HCT116 (cell line): ENCODE results near the gene RANBP1. TPM values are rescaled to one million over a fixed set of nuclear protein-coding genes. Genes with fewer than 3 reads are reported as not detected.

ENCODE experiments used
- ATAC-seq: fragments of 200-7000 bp; cut with Tn5 transposase; 2 replicates; pipeline ENCODE4 v1.9.1; 2020; ENCODE audit warnings: mild to moderate bottlenecking, moderate library complexity
- BruUV-seq: library from RNA; stranded (reverse); fragments of 400-500 nt; replicated peaks from 2 replicates; lab custom pipeline; 2021; lab: Mats Ljungman, UMichigan
- CTCF ChIA-PET: fragments of 300-600 bp; sonication (Branson Sonifier 250); formaldehyde crosslinking; loops from one replicate; lab custom pipeline; 2021; ENCODE audit warnings: antibody characterized with exemption; lab: Charles Lee
- POLR2A ChIA-PET: fragments of 300-600, 350-600 bp; sonication (Branson Sonifier 250); formaldehyde crosslinking; loops from one replicate; lab custom pipeline; 2021; ENCODE audit warnings: antibody characterized with exemption; lab: Charles Lee
- RAD21 ChIA-PET, 2 experiments: fragments of 300-600 bp; sonication (Branson Sonifier 250); formaldehyde crosslinking; loops; one replicate each; lab custom pipeline; 2023; ENCODE audit warnings: low total read pairs in 2 of 2; ENCODE audit not compliant: uncharacterized antibody in 2 of 2, unreplicated experiment in 2 of 2, low non-redundant PET in 1 of 2; lab: Charles Lee
- DNase-seq: peaks from one replicate; pipeline ENCODE4 v3.0.0-alpha.2; 2010; ENCODE audit warnings: low read depth, low spot score
- H2AFZ ChIP-seq: fragments of 200-600 bp; shearing (Covaris generic), sonication (generic); 2 replicates; pipeline ENCODE4 v1.6.1; 2017; ENCODE audit warnings: low read depth, mixed run types, mixed read lengths, antibody characterized with exemption, low read length; ENCODE audit not compliant: poor library complexity, severe bottlenecking
- H3K27ac ChIP-seq: 2 replicates; pipeline ENCODE4 v1.5.1; 2012; ENCODE audit warnings: low read depth, low read length
- H3K27me3 ChIP-seq: fragments of 200-600 bp; sonication (generic); 2 replicates; pipeline ENCODE4 v1.6.1; 2016; ENCODE audit warnings: mixed run types, low read length, mixed read lengths; ENCODE audit not compliant: insufficient read depth
- H3K36me3 ChIP-seq, 2 experiments: fragments of 200-500 bp in 1 of 2; fragments of 200-600 bp in 1 of 2; sonication (Bioruptor generic) in 1 of 2; sonication (generic) in 1 of 2; 2 replicates each; pipeline versions ENCODE4 v1.5.1 to v1.6.1; 2014 to 2016; ENCODE audit warnings: low read length in 2 of 2, inconsistent platforms in 1 of 2, mixed read lengths in 1 of 2, mixed run types in 1 of 2; ENCODE audit not compliant: insufficient read depth in 2 of 2, control insufficient read depth in 1 of 2
- H3K4me1 ChIP-seq, 2 experiments: fragments of 200-600 bp in 1 of 2; sonication (generic) in 1 of 2; 2 replicates each; pipeline versions ENCODE4 v1.5.1 to v1.6.1; 2012 to 2017; ENCODE audit warnings: low read length in 2 of 2, inconsistent platforms in 1 of 2, mild to moderate bottlenecking in 1 of 2, mixed read lengths in 1 of 2, mixed run types in 1 of 2, moderate library complexity in 1 of 2; ENCODE audit not compliant: insufficient read depth in 2 of 2, control insufficient read depth in 1 of 2
- H3K4me2 ChIP-seq: fragments of 200-600 bp; sonication (generic); 2 replicates; pipeline ENCODE4 v1.6.1; 2017; ENCODE audit warnings: mixed run types, low read length, mixed read lengths
- H3K4me3 ChIP-seq, 2 experiments: fragments of 200-600 bp in 1 of 2; sonication (generic) in 1 of 2; replicated peaks in 1 of 2; 2 replicates each; pipeline ENCODE4 v1.5.1; 2011 to 2016; ENCODE audit warnings: low read length in 2 of 2, control low read depth in 1 of 2, low read depth in 1 of 2, mild to moderate bottlenecking in 1 of 2, mixed read lengths in 1 of 2, mixed run types in 1 of 2
- H3K79me2 ChIP-seq: fragments of 200-600 bp; sonication (generic); 2 replicates; pipeline ENCODE4 v1.6.1; 2017; ENCODE audit warnings: mild to moderate bottlenecking, mixed run types, low read length, moderate library complexity, mixed read lengths; ENCODE audit not compliant: insufficient read depth
- H3K9ac ChIP-seq: fragments of 200-600 bp; sonication (generic); 2 replicates; pipeline ENCODE4 v1.6.1; 2016; ENCODE audit warnings: low read length, mixed read lengths
- H3K9me2 ChIP-seq: fragments of 200-600 bp; sonication (generic), shearing (Covaris generic); 2 replicates; pipeline ENCODE4 v1.6.1; 2017; ENCODE audit warnings: mixed run types, mild to moderate bottlenecking, moderate library complexity; ENCODE audit not compliant: insufficient read depth
- H3K9me3 ChIP-seq, 2 experiments: fragments of 200-500 bp in 1 of 2; fragments of 200-600 bp in 1 of 2; sonication (Bioruptor generic) in 1 of 2; sonication (generic) in 1 of 2; 2 replicates each; pipeline ENCODE4 v1.6.1; 2014 to 2017; ENCODE audit warnings: low read length in 2 of 2, mixed read lengths in 2 of 2, inconsistent platforms in 1 of 2, low read depth in 1 of 2, mild to moderate bottlenecking in 1 of 2, mixed run types in 1 of 2, moderate library complexity in 1 of 2; ENCODE audit not compliant: control insufficient read depth in 1 of 2, insufficient read depth in 1 of 2
- H4K20me1 ChIP-seq: fragments of 200-600 bp; sonication (generic), shearing (Covaris generic); 2 replicates; pipeline ENCODE4 v1.6.1; 2017; ENCODE audit warnings: mixed run types, mild to moderate bottlenecking, moderate library complexity; ENCODE audit not compliant: insufficient read depth
- CEBPB ChIP-seq: IDR thresholded peaks from 2 replicates; pipeline ENCODE4 v1.6.1; 2012; ENCODE audit warnings: low read depth
- CTCF ChIP-seq, 3 experiments: fragments of 200-600 bp in 1 of 3; sonication (generic) in 1 of 3; IDR thresholded peaks in 2 of 3; conservative IDR thresholded peaks in 1 of 3; 2 replicates each; pipeline ENCODE4 v1.5.1; 2012 to 2017; ENCODE audit warnings: low read depth in 2 of 3, low read length in 2 of 3, antibody characterized with exemption in 1 of 3, borderline replicate concordance in 1 of 3, control low read depth in 1 of 3, mild to moderate bottlenecking in 1 of 3, mixed read lengths in 1 of 3, mixed run types in 1 of 3, moderate library complexity in 1 of 3; ENCODE audit not compliant: insufficient read depth in 1 of 3
- EGR1 ChIP-seq: IDR thresholded peaks from 2 replicates; pipeline ENCODE4 v1.6.1; 2012; ENCODE audit warnings: low read depth
- EZH2phosphoT487 ChIP-seq: fragments of 200-600 bp; IDR thresholded peaks from 2 replicates; pipeline ENCODE4 v1.6.1; 2018; ENCODE audit warnings: antibody characterized with exemption, borderline replicate concordance
- FOSL1 ChIP-seq: IDR thresholded peaks from 2 replicates; pipeline ENCODE4 v1.6.1; 2012; ENCODE audit warnings: low read depth
- JUND ChIP-seq: IDR thresholded peaks from 2 replicates; pipeline ENCODE4 v1.6.1; 2012
- MAX ChIP-seq: IDR thresholded peaks from 2 replicates; pipeline ENCODE4 v1.6.1; 2012
- POLR2A ChIP-seq: IDR thresholded peaks from 2 replicates; pipeline ENCODE4 v1.7.0; 2011; ENCODE audit warnings: borderline replicate concordance; ENCODE audit not compliant: insufficient read depth, insufficient read length; ENCODE audit errors: extremely low read depth
- POLR2AphosphoS5 ChIP-seq: IDR thresholded peaks from 2 replicates; pipeline ENCODE4 v1.6.1; 2011; ENCODE audit warnings: mild to moderate bottlenecking, low read depth, low read length, moderate library complexity
- REST ChIP-seq: IDR thresholded peaks from 2 replicates; pipeline ENCODE4 v1.6.1; 2012; ENCODE audit warnings: low read depth
- SIN3A ChIP-seq: IDR thresholded peaks from 2 replicates; pipeline ENCODE4 v1.6.1; 2012; ENCODE audit warnings: low read depth
- SP1 ChIP-seq: IDR thresholded peaks from 2 replicates; pipeline ENCODE4 v1.6.1; 2012; ENCODE audit warnings: low read depth
- SRF ChIP-seq: IDR thresholded peaks from 2 replicates; pipeline ENCODE4 v1.6.1; 2012; ENCODE audit warnings: low read depth
- TCF7L2 ChIP-seq: IDR thresholded peaks from 2 replicates; pipeline ENCODE4 v1.7.0; 2011; ENCODE audit warnings: borderline replicate concordance, inconsistent platforms; ENCODE audit not compliant: insufficient read depth, insufficient read length; ENCODE audit errors: extremely low read depth
- YY1 ChIP-seq: IDR thresholded peaks from 2 replicates; pipeline ENCODE4 v1.6.1; 2011; ENCODE audit warnings: low read length, low read depth, moderate library complexity, mild to moderate bottlenecking; ENCODE audit not compliant: insufficient replicate concordance; ENCODE audit errors: extremely low read depth
- ZBTB33 ChIP-seq: IDR thresholded peaks from 2 replicates; pipeline ENCODE4 v1.6.1; 2011; ENCODE audit warnings: mild to moderate bottlenecking, low read length, moderate library complexity; ENCODE audit not compliant: insufficient replicate concordance; ENCODE audit errors: extremely low read depth
- ZFX ChIP-seq: fragments of 450-650 bp; IDR thresholded peaks from 2 replicates; pipeline ENCODE4 v1.6.1; 2017
- ZNF274 ChIP-seq: fragments of 200-500 bp; sonication (Bioruptor generic); IDR thresholded peaks from 2 replicates; pipeline ENCODE4 v1.6.1; 2014; ENCODE audit warnings: mild to moderate bottlenecking, low read depth, low read length, inconsistent platforms
- intact Hi-C: fragments of 100-400 bp; cut with micrococcal nuclease; formaldehyde crosslinking; loops from 2 replicates; pipeline ENCODE4 v1.10.0; 2022
- total RNA-seq: library from RNA; stranded (reverse); gene quantifications from one replicate; pipeline ENCODE4 v1.2.1, GENCODE V29; 2021; ENCODE audit not compliant: unreplicated experiment

The RANBP1 gene
- total RNA-seq, 1 experiment from 2014 or later = 351 TPM

GRCh38 chr22:20165913-20166312 is 50.0 kb downstream of the RANBP1 start:
- ATAC-seq (no peak), DNase-seq (no peak)
- TF ChIP-seq CTCF (IDR thresholded peaks at IDR 0.05 in 2 of 3, conservative IDR thresholded peaks at IDR 0.05 in 1 of 3; ENCODE audit: borderline replicate concordance in 1 of 3, insufficient read depth in 1 of 3, low read depth in 2 of 3, low read length in 2 of 3) (no peak), YY1 (no peak), SP1 (no peak), JUND (no peak), SIN3A (no peak), SRF (no peak), EZH2phosphoT487 (no peak), REST (no peak), POLR2A (no peak), FOSL1 (no peak), ZBTB33 (no peak), ZNF274 (no peak), MAX (no peak), TCF7L2 (no peak), ZFX (no peak), CEBPB (no peak), POLR2AphosphoS5 (no peak), EGR1 (no peak)
- no peaks in the 10 kb centered on the region for H3K36me3 ChIP-seq
- POLR2A ChIA-PET = no interaction called here
- no peak overlapping the region for H3K27ac ChIP-seq
- no peaks in the 10 kb centered on the region for H3K4me1 ChIP-seq
- H3K4me2 ChIP-seq = no peak overlapping the region
- intact Hi-C loops = no loop called here
- H4K20me1 ChIP-seq = no peaks in the 10 kb centered on the region
- H3K27me3 ChIP-seq = no peaks in the 10 kb centered on the region
- H3K9ac ChIP-seq = no peak overlapping the region
- H3K9me3 ChIP-seq = no peaks in the 10 kb centered on the region
- no peak overlapping the region for H2AFZ ChIP-seq
- H3K4me3 ChIP-seq = no peak overlapping the region
- CTCF ChIA-PET = interaction anchor here (1.4 kb wide), 1 partner anchor 12 kb away, joined by 3 read pairs; no protein-coding TSS in a partner anchor
- H3K79me2 ChIP-seq = no peaks in the 10 kb centered on the region
- no peaks in the 10 kb centered on the region for H3K9me2 ChIP-seq
- RAD21 ChIA-PET = no interaction called here
- no TSS peak for BruUV-seq
